ENCODE measurements around the gene ERO1A.

DNA sequence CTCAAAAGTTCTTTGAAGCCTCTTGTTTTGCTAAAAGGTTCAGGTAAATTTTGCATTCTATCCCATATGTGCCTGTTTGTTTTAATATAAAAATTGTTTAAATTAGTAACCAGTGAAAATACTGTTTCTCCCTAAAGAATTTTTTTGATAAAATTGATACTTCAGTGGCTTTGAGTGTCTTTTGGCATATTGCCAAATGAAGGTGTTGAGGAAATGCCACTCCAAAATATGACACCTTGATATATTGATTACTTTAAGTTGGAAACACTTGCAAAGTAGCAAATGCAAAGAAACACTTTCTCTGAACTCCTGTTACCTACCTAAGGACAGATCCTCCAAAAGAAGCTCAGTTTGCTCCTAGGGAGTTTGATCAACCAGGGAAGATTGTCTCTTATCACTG lies 43.1 kb upstream of the ERO1A start:
- TF ChIP-seq YY1 (IDR thresholded peaks at IDR 0.05; ENCODE audit: insufficient read depth, insufficient read length) (no peak), ZNF274 (IDR thresholded peaks at IDR 0.05; ENCODE audit: low read depth, low read length) (no peak)
